ENCODE measurements around the gene MVB12B.

MVB12B gene

DNA sequence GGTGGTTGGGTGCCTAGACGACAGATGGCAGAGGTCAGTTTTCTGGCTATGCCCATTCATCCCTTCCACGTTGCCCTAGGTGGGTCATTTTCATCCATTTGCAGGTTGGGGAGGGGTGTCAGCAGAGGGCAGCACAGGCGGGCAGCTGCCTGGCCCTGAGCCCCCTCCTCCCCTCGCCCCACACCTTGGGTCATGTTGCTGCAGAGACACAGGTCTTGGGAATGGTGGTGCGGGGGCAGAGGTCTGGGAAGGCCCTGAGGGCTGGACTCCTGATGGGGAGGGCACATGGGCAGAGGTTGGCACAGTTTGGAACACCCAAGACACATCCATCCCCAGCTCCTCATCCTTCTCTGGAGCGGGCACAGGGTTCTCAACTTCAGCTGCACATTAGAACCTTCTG, 183.9 kb downstream of the MVB12B start:
- no peak for DNase-seq

DNA sequence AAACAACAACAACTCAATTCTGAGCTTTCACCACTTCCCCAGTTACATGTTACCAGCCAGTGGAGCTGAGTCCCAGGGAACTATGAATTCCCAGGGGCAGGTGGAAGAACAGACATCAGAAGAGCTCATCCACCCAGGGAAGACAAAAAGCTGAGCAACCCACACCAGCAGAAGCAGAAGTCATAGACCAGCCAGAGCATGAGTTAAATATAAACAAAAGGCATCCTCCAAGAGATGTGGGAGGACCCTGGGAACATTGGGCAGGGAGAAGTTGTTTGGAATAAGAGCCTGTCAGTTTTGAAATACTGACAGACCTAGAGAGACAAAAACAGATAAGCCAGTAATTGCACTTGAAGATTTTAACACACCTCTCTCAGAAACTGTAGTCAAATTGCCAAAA, 184.8 kb downstream of the MVB12B start:
- no peak for DNase-seq

DNA sequence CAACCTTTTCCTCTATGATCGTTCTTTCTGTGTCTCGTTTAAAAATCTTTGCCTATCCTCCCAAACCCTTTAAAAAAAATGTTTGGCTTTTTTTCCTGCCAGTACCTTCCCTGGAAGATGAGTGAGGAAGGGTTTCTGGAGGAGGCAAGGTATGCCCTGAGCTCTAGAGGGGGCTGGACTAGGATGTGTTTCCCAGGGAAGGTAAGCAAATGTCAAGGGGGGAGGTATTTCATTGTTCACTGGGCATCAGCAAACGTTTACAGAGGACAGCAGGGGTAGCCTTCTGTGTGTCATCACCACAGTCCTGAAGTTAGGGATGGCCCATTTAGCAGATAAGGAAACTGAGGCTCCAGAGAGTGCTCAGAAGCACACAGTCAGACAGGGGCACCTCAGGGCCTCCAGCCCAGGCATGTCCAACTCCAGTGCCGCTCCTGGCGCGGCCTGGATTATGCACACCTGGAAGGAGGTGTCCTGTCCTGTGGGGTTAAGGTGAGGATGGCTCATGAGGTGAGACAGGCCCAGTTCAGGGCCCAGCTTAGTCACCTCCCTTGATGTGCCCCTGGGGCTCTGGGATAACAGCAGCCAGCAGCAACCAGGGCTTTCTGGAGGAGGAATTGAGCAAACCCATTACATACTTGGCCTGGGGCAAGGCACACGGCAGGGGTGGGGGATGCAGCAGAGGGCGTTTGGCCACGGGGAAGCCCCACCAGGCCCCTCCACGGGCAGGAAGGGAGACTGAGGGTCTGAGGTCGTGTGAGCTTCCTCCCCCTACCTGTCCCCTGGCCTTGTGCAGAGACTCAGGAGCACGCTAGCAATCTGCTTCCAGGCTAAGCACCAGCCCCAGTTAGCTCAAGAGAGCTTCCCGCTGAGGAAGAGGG, 186.8 kb downstream of the MVB12B start:
- no peak for DNase-seq

DNA sequence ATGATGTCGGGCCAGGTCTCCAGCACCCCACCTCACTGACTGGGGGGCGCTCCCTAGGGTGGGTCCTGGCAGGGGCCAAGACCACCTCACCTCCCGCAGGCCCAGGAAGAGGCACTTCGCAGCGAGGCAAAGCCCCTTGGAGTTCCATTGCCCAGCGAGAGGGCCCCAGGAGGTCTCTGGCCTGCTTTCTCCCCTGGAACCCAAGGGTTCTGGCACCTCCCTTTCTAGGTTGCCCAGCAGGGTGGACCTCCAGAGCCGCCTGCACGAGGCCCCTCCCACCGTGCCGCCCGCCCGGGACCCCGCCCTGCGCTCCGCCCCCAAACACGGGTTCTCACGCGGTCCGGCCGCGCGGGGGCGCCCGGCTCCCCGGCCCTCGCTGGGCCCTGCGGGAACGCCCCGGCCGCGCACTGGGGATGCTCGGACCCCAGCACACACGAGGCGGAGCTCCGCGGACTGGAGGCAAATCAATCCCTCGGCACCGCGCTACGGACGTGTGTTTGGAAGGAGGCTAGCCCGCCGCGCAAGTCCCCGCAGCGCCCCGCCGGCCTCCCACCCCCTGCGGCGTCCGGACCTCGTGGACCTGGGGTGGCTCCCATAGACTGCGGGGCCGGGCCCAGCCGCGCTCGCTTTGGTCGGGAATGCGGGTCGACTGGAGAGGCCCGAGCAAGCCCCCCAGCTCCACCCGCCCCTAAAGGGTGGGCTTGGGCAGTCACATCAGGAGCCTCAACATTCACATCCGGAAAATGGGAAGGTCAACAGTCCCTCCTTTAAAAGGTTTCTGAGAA, 187.6 kb downstream of the MVB12B start:
- peak; percentile 86 for DNase-seq

DNA sequence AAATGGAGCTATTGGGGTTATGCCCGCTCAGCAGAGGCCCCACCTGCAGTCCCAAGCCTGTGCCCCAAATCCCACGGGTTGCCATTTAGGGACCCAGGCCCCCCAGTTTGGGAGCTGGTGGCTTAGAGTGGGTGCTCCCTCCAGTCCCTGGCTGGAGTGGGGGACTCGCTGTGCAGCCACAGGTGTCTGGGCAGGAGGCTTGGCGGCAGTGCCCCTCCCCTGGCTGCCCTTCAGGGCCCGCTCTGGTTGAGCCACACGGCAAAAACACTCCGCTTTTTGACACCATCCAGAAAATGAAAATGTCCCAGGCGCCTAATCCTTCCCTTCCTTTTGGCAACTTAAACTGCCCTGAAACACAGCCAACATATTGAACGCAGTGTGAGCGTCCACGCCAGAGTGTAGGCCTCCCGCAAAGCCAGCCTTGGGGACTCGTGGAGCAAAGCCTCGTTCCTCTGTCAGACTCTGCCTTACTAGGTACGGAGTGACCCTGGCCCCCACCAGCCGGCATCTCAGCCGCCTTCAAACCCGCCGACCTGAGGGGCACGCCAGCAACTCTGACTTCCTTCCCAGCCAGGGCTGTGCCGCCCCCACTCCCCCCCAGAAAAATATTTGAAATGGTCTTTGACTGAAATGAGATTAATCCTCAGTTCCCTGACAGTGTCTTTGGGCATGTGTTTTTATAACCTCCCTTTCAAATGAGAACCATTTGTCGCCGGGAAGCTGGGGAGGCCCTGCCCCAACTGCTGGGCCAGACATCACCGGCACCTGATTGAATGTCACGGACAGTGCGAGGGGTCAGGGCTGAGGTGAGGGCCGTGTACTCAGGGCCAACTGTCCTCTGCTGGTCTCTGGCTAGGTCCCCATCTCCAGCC, 188.6 kb downstream of the MVB12B start:
- DNase-seq = no peak

DNA sequence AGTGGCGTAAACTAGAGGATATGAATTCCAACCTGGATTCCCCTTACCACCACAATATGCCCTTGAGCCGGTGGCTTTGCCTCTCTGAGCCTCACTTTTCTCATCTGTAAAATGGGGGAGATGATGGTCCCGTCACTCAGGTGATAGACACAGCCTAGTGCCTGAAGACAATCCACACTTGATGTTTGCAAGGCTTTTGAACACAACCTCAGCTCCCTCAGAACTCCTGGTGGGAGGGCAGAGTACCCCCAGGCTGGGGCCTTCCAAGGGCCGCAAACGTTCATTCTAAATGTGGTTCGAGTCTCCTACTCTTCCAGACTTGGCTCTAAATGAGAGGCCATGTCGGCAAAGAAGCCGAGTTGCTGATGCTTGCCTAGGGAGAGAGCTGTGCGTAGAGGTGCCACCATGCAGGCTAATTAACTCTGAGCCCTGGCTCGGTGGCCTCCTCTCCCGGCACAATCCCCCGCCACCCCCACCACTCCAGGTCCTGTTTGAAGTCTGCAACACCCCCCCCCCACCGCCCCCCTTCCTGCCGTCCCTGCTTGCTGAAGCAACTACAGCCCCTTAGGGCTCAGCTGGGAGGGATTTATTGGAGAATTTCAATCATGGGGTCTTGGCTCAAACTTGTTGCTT, 189.4 kb downstream of the MVB12B start:
- no peak for DNase-seq

DNA sequence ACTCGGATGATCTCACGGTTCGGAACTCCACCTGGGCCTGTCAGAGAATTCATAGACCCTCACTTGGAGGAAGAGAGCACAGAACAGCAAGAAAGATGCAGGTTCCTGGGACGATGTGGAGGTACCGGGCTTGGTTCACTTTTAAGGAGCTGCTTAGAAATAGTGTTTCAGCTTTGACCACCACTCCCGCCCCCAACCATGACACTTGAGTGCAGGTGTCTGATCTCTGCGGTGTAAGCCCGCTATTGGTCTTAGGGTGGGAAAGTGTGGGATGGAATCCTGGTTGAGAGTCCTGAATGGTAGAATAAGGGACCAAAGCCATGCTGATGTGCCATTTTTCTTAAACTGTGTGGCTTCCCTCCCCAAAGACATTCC, 189.9 kb downstream of the MVB12B start:
- no peak for DNase-seq

DNA sequence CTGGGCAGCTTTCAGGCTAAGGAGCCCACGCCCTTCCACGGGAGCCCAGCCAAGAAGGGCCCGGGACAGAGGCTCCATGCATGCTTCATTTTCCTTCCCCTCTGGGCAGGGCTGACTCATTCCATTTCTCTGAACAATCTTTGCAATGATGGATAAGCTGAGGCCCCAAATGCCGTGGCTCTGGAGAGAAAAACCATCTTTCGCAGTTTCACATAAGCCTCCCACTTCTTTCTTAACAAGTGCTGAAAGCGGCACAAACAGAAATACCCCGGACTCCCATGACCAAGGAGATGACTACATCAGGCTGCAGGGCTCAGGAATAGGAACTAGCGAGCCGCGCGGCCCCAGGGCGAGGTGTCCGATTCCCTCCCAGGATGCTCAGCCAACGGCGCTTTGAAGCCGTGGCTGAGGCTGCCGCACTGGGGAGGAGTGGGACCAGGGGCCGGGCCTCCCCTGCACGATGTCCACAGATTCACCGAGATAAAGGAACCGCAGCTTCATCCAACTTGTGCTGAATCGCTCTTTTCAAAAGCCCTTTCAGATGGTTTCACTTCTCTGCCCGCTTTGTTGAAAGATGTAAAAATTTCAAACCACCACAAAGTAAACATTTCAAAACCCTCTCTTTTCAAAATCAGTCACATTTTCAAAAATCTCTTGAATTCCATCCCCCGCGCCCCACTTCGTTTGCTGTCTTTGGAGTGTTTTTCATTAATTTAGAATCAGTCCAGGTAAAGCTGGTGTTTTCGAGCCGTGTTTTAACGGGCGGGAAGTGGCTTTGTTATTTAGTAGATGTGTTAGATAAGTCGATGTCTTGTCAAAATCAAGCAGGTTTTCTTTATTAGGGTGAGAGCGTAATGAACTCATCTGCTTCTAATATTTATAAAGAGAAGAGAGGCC, 190.6 kb downstream of the MVB12B start:
- DNase-seq = peak; percentile 77

DNA sequence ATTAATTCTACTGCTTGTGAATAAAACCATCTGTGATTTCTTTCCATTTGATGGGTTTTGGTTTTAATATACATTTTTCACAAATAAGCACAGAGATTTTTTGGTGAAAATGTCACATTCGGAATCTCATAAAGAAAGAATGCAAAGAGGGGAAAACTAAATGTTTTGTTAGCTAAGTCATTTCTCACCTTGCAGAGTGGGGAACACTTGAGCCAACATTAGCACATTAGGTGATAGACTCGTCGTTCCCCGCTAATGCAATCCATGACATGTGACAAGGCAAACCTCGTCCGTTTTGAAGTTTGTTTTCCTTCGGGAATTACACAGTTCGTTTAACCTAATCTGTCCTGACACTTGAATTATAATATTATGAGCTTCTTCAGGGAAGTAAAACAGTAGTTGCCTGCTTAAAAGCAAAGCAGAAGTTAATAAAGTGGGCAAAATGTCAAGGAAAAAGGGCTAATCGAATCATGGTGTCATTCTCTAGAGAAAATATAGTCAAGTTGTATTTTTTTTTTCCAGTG, 191.3 kb downstream of the MVB12B start:
- DNase-seq = no peak

DNA sequence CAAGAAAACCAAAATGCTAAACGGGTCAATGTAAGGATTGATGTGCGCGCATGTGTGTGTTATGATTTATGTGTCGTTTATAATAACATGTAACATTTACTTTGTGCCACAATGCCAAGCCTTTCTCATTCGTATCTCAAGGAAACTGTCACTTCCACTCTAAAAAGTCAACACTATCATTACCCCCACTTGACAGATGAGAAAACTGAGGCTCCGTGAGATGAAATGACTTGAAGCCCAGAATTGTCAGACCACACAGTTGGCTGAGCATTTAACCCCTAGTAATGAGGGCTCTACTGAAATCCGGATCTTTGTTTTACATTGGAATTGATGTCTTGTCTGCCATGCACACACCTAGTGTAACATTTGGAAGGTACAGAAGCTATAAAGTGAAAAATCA, 192.1 kb downstream of the MVB12B start:
- no peak for DNase-seq

DNA sequence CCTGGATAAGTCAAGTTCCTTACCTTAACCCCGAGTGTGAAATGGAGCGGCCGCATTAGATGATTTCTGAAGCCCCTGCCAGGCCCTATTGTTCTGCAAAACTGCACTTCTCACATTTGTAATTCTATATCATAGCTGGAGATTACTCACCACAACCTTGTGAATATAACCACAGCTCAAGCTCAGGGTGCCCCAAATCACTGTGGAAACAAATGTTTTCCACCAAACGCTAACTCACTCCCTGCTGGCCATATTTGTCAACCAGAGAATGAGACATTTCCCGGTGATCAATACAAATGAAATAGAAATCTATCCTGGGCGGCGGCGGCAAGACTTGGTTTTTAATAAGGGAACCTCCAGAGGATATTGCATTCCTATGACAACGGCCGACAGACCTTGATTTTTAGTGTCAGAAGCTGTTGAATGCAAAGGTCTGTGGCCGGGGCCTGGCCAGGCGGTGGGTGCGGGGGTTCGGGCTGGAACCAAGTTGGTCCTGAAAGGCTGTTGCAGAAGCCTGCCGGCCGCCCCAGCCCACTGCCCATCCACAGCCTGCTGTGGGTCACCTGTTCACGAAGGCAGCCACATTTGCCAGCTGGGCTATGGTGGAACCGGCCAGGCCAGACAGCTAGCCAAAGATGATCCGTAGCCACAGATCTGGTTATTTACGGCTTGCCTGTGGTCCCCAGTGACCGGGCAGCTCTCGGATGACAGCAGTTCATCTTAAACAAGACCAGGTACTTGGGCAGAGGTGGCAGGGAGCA, 193.2 kb downstream of the MVB12B start:
- DNase-seq = no peak

DNA sequence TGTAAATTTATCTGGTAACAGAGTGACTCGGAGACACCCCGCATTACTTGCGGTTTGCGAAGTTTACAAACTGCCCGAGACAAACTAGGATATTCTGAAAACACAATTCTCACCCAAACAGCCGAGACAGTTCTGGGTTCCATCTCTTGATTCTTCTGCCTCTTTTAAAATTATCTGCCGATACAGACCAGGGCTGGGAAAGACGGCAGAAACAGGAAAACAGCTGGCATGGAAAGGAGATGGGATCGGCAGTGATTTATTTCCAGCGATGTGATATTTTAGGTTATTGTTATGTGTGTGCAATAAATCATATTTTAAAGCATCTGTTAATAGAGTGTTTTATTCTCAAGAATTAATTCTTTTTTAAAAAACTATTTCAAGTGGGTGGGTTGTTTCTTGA, 193.8 kb downstream of the MVB12B start:
- no peak for DNase-seq

DNA sequence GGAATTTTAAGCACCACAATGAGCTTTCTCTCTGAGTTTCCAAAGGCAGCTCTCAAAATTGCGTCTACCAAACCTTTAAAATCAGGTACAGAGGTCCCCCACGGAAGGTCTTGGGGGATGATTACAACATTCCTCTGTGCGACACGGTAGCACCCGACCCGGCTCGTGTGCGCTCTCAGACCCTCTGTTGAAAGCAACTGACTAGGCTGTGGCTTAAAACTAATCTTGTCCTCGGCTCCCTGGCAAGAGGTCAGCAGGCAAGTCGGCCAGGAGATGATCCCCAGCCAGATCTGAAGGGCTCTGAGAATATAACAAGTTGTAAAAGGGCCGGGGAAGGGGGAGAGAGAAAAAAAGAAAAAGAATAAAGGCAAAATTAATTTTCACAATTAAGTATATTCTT, 194.5 kb downstream of the MVB12B start:
- DNase-seq = no peak

DNA sequence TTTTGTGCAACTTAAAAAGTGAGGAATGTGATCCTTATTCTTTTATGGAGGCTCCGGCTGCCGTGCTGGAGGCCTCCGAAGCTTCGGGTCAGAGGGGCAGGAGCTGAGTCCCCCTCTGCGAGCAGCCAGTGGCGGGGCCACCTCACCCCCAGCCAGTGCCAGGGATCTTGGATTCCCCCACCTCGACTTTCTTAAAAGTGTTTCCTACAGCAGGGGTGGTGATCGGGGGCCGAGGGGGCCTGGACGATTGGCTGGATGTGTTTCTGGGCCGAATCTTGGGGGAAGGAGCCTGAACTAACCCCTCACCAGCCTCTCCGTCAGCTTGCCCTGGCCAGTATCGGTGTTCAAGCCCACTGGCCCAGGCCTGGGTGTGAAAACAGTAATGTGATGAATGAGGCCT, 194.9 kb downstream of the MVB12B start:
- no peak for DNase-seq

DNA sequence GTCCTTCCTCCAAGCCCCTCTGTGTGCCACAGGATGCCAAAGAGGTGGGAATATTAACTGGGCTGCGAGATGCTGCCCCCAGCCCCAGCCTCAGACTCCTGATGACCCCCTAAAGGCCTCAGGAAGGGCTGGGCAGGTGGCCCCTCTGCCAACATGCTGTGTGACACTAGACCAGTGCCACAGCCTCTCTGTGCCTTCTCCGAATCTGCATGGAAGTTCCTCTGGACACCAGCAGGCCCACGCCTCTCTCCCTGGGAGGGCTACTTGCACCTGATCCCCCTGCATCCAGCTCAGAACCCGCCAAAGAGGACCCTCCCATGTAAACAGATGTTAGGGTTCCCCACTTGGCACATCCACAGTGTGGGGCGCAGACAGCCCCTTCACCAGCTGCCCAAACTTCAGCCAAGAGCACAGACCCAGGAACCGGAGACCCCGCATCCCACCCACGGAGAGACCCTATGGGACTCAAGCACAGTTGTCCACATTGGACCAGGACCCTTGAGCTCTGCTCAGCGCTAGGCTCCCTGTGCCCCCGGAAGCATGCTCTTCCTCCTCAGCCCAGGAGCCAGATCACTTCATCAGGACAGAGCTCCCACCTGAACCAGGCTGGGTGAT, 195.5 kb downstream of the MVB12B start:
- DNase-seq = no peak

DNA sequence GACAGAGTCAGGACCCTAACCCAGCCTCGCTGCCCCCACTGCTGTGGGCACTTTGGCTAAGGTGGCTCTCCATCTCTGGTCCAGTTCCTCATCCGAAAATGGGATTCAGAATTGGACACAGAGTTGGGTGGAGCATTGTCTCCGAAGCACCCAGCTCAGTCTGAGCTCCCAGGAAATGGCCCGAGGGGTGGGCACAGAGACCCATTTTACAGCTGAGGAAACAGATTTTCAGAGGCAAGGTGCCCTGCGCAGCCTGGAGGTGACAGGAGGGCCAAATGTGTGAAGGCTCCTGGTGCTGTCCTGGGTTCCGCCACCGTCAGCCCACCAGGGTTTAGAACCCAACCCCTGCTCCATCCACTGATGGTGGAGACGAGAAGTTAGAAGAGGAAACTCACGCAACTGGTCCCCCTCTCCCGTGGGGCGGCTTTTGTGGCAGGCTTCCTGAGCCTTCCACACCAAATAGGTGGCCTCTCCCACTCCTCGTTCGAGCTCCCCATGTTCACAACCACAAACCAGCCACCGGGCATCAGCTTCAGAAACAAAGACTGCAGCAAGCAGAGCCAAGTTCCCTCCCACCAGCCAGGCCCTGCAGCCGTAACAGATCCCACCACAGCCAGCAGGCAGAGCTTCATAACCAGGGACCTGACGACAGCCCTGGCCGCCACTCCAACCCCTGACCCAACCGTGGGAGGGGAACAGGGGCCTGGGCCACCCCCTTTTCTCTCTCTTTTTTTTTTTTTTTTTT, 196.2 kb downstream of the MVB12B start:
- no peak for DNase-seq

DNA sequence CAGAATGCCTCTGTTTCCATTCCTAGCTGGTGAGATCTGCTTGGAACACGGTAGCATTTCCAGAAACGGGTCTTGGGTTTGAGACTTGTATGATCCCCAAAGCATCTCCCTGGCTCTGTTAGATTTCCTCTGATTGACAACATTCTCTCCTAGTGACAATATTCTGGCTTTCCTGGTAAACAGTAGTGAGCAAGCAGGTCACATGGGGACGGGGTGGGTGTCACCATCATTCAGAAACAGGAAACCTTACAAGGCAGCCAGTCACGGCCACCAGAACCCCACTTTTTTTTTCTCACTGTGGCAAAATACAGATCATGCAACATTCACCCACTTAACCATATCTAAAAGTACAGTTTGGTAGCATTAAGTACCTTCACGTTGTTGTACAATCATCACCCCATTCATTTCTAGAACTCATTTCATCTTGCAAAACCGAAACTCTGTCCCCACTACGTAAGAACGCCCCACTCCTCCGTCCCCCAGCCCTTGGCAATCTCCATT, 197.0 kb downstream of the MVB12B start:
- DNase-seq = no peak

DNA sequence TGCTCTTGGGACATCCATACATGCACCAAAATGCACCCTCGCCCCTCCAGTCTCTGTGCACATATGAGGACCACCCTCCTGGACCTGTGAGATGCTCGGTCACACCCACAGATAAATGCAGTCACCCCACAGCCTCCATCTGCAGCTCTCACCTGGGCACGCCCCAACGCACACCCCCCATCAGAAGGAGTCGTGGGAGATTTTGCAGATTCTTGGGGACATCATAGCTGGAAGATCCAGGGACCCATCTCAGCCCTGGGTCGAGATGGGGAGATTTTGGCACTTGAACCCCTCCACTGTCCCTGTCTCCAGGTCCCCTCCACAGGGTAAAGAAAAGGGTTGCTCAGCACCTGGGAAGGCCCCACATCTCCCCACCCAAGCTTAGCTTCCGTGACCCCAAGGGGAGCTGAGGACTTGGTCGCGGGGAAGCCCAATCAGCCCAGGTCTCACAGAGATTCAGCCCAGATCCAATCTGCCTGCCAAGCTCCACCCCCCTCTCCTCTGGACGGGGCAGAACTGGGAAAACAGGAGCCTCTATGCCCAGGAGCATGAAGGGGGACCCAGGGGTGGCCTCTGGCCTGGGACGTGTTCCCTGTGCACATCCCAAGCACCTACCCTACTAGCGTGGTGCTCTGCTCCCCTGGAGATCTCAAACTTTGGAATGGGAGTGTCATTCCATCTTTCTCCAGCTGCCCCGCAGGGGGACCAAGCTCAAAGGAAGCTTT, 197.9 kb downstream of the MVB12B start:
- no peak for DNase-seq

Data from activated CD8-positive, alpha-beta memory T cell treated with anti-CD3 and anti-CD28 coated beads for 24 hours (primary cell).